Loucy (cell line): ENCODE results near the gene FOXL3.

Experiments used
- H2AFZ ChIP-seq: fragments of 200-600 bp; sonication (generic); 2 replicates; pipeline ENCODE4 v1.6.0; 2016; ENCODE audit warnings: antibody characterized with exemption, mild to moderate bottlenecking, low read length, moderate library complexity
- H3F3A ChIP-seq: fragments of 200-600 bp; 2 replicates; pipeline ENCODE4 v1.6.0; 2016; ENCODE audit warnings: antibody characterized with exemption, low read depth, mild to moderate bottlenecking
- H3K27me3 ChIP-seq: fragments of 200-600 bp; sonication (generic); 2 replicates; pipeline ENCODE4 v1.6.1; 2014; ENCODE audit warnings: low read length, mild to moderate bottlenecking; ENCODE audit not compliant: insufficient read depth, poor library complexity, severe bottlenecking
- H3K36me3 ChIP-seq: fragments of 200-600 bp; sonication (generic); 2 replicates; pipeline ENCODE4 v1.6.1; 2016; ENCODE audit warnings: low read length; ENCODE audit not compliant: insufficient read depth
- H3K4me1 ChIP-seq: fragments of 200-600 bp; sonication (generic); 2 replicates; pipeline ENCODE4 v1.5.1; 2014; ENCODE audit warnings: low read length, mild to moderate bottlenecking; ENCODE audit not compliant: insufficient read depth, poor library complexity, severe bottlenecking
- H3K4me2 ChIP-seq: fragments of 200-600 bp; sonication (generic); 2 replicates; pipeline ENCODE4 v1.6.0; 2014; ENCODE audit warnings: antibody characterized with exemption, low read length, low read depth, mild to moderate bottlenecking; ENCODE audit not compliant: poor library complexity, severe bottlenecking
- H3K4me3 ChIP-seq: fragments of 200-600 bp; sonication (generic); 2 replicates; pipeline ENCODE4 v1.5.1; 2014; ENCODE audit warnings: low read length, mild to moderate bottlenecking, mixed read lengths; ENCODE audit not compliant: poor library complexity, severe bottlenecking
- H3K79me2 ChIP-seq: fragments of 200-600 bp; sonication (generic); 2 replicates; pipeline ENCODE4 v1.6.1; 2014; ENCODE audit warnings: low read length; ENCODE audit not compliant: insufficient read depth
- H3K9ac ChIP-seq: fragments of 200-600 bp; sonication (generic); 2 replicates; pipeline ENCODE4 v1.6.0; 2014; ENCODE audit warnings: mild to moderate bottlenecking, low read depth, low read length, moderate library complexity; ENCODE audit not compliant: poor library complexity, severe bottlenecking
- H3K9me2 ChIP-seq: fragments of 200-600 bp; sonication (generic); replicated peaks from 2 replicates; pipeline ENCODE4 v1.6.1; 2016; ENCODE audit warnings: low read depth, low read length, mixed read lengths
- H3K9me3 ChIP-seq: fragments of 200-600 bp; sonication (generic); 2 replicates; pipeline ENCODE4 v1.6.1; 2014; ENCODE audit warnings: mild to moderate bottlenecking, antibody characterized with exemption, low read length, low read depth; ENCODE audit not compliant: insufficient read depth
- H4K20me1 ChIP-seq: fragments of 200-600 bp; sonication (generic); 2 replicates; pipeline ENCODE4 v1.6.0; 2014; ENCODE audit warnings: antibody characterized with exemption, low read length, mild to moderate bottlenecking; ENCODE audit not compliant: insufficient read depth, poor library complexity, severe bottlenecking
- CTCF ChIP-seq: fragments of 200-600 bp; sonication (generic); conservative IDR thresholded peaks from 2 replicates; pipeline ENCODE4 v1.5.1; 2014; ENCODE audit warnings: mild to moderate bottlenecking, antibody characterized with exemption, low read length
- EZH2phosphoT487 ChIP-seq: fragments of 200-600 bp; IDR thresholded peaks from 2 replicates; pipeline ENCODE4 v1.6.1; 2018; ENCODE audit warnings: antibody characterized with exemption, mild to moderate bottlenecking, moderate library complexity, borderline replicate concordance

The FOXL3 gene

DNA sequence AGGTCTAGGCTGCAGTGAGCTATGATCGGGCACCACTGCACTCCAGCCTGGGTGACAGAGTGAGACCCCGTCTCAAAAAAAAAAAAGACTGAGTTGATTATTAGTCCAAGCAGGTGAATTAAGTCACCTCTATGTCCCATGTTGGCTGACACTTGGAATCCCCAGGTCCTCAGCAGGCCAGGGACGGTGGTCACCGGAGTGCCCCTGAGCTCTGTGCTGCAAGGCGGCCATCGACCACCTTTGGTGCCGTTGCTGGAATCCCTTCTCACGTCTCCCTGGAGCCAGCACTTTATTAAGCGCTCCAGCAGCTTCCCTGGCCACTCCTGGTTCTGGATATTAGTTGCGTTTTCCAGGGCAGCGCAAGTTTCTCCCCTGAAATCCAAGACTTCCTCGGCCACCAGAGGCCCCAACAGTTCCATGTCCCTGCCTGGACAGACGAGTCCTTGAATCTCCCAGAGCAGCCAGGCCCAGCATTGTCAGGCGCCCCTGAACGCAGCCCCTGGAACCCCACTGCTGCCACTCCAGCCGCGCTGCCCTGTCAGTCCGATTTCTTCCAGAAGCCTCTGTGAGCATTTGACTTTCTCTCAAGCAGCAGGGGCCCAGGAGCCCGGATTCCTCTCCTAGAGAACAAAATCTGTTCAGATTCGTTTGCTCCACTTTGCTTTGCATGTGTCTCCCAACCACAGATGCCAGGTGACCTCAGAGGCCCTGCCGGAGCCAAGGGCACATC is 38.4 kb upstream of the FOXL3 start:
- Histone ChIP-seq H3K27me3 (no peaks in the 10 kb centered on the region), H2AFZ (no peak overlapping the region), H3K4me1 (no peaks in the 10 kb centered on the region), H3K79me2 (no peaks in the 10 kb centered on the region), H4K20me1 (no peaks in the 10 kb centered on the region), H3K9me2 (no peaks in the 10 kb centered on the region), H3K36me3 (no peaks in the 10 kb centered on the region), H3K4me2 (no peak overlapping the region), H3K9me3 (peaks cover 13% of the 10 kb centered on the region; the same call in 1 of the 2 replicates), H3F3A (no peaks in the 10 kb centered on the region), H3K4me3 (no peak overlapping the region), H3K9ac (no peak overlapping the region)
- no peak for TF ChIP-seq EZH2phosphoT487
- TF ChIP-seq CTCF, result no peak

- no peaks in the 10 kb centered on the region for H3K9me2 ChIP-seq
- H3K4me3 ChIP-seq, result no peak overlapping the region
- no peaks in the 10 kb centered on the region for H3K79me2 ChIP-seq
- peaks cover 20% of the 10 kb centered on the region; the same call in 1 of the 2 replicates for H3K9me3 ChIP-seq
- no peaks in the 10 kb centered on the region for H3K27me3 ChIP-seq
- H3F3A ChIP-seq, result no peaks in the 10 kb centered on the region
- no peak overlapping the region for H3K9ac ChIP-seq
- no peaks in the 10 kb centered on the region for H4K20me1 ChIP-seq
- no peak overlapping the region for H3K4me2 ChIP-seq
- no peak for TF ChIP-seq CTCF
- no peak for TF ChIP-seq EZH2phosphoT487
- no peaks in the 10 kb centered on the region for H3K36me3 ChIP-seq
- H2AFZ ChIP-seq, result no peak overlapping the region
- no peaks in the 10 kb centered on the region for H3K4me1 ChIP-seq
These were observed 37.6 kb upstream of the FOXL3 start for GRCh38 chr7:252216-252965.

DNA sequence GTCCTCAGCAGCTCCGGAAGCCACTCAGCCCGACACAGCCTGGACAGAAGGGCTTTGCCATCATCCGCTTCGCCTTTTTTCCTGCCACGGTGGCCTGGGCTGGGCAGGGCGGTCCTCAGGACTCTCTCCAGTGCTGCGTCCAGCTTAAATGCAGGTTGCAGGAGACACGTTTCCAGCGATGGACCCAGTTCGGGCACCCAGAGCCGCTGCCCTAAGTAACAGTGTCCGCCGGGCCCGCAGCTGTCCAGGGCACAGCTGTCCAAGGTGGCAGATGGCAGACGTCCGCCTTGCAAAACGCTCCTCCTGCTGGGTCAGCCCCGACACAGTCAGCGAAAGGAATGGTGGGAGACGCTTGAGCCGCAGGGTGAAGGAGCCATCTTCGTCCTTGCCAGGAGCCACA is 37.0 kb upstream of the FOXL3 start:
- no peaks in the 10 kb centered on the region for H3K36me3 ChIP-seq
- no peaks in the 10 kb centered on the region for H3K27me3 ChIP-seq
- H3K9ac ChIP-seq, result no peak overlapping the region
- H3K79me2 ChIP-seq, result no peaks in the 10 kb centered on the region
- peaks cover 25% of the 10 kb centered on the region; the same call in 1 of the 2 replicates for H3K9me3 ChIP-seq
- H3K4me1 ChIP-seq, result no peaks in the 10 kb centered on the region
- H3F3A ChIP-seq, result no peaks in the 10 kb centered on the region
- H4K20me1 ChIP-seq, result no peaks in the 10 kb centered on the region
- no peaks in the 10 kb centered on the region for H3K9me2 ChIP-seq
- no peak overlapping the region for H2AFZ ChIP-seq
- H3K4me3 ChIP-seq, result no peak overlapping the region
- TF ChIP-seq EZH2phosphoT487 (no peak), CTCF (no peak)
- no peak overlapping the region for H3K4me2 ChIP-seq
